LoVo (cell line): ENCODE results near the gene MRLN.

Experiments
- DNase-seq: peaks from one replicate; pipeline ENCODE4 v3.0.0-alpha.2; 2016; ENCODE audit warnings: low spot score

The MRLN gene

DNA sequence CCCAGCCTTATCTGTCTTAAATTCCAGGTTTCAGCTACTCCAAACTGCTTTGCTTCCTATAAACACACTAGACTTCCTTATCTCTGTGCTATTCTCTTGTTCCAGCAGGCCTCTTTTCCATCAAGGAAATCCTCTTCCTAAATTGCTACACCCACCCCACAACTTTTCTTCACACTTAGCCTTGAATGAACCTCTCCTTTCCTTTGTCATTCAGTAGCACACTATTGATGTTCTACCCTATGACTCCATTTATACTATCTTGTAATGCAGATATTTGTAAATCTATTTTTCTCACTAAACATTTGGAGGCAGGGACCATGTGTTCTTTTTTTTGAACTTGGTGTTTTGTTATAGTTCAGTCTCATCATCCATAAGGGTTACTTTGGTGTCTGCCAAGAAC, 47.3 kb downstream of the MRLN start:
- DNase-seq, result no peak

DNA sequence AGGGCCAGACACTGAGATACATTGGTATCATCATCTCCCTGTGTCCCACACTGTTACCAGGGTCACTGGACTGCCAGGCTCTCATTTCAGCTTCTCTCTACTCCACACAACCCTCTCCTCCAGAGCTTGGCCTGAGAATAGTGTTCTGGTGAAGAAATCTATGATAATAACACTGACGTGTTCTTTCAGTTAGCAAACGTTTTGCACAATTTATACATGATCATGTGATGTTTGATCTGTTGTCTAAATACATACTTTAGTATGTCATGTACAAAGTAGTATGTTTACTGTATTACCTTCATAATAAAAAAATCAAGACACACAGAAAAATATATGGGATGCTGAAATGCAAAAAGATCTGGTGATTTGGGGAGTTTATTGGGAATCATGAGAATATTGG, 48.6 kb downstream of the MRLN start:
- no peak for DNase-seq

DNA sequence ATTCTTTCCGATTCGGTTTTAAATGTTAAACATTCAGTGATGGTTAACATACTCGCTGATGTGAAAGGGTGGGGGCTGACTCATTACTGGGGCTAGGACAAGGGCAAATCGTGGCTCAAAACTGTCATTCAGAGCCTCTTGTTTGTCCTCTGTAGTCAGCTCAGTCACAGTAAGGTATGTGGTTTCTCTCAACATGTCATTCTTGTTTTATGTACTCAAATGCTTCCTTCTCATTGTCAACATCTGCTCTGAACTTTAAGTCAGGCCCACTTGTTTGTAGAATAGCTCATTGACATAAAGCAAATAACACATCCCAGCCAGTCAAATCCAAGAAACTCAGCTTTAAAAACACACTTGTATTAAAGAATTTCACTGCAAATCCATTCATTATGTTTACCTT, 50.9 kb downstream of the MRLN start:
- DNase-seq, result no peak

DNA sequence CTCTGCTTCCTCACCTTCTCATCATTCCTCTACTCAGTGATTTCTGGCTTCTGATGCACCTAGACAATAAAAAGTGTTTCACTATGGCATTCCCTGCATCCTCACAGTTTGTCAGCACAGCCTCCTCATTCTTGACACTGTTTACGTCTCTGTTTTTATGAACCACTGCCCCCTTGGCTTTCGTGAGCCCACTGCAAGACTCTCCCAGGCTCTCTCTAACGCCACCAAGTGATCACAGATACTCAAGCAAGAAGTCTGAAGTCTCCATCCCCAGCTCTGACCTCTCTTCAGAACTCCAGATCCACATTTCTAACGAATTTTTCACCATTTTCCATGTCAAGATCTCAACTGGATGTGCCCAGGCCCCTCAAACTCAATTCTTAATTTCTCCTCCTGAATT, 52.5 kb downstream of the MRLN start:
- DNase-seq, result no peak

DNA sequence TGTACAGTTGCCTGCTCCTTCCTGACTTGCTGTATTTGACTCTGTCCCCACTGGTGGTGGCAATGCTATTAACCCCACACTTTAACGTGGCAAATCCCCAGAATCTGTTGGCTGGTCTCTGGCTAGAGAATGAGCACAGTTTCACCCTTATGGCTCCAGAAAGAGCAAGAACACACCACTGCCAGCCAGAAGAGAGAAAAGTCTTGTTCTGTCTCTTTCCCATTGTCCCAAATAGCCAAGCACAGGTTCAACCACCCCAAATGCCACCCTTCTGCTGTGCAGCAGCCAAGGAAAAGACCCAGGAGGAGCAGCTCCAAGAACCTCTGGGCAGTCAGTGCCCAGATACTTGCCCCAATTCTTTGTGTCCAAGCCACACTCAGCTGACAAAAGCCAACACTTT, 54.9 kb downstream of the MRLN start:
- DNase-seq, result no peak

DNA sequence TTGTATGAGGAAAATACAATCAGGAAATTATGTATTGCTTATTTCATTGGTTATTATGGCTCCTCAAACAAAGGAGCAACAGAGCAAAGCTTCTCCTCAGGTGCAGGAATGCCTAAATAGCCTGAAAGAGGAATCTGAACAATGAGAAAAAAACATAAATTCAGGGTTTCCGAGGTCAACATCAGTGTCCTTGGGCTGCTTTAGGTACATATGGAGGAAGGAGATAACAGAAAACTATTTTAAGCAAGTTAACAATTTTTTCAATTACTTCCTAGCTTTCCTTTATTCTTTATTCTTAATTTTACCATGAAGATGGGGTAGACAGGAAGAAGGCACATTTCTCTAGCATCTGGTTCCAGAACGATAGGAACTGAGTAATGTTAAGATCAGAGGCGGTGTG, 57.6 kb downstream of the MRLN start:
- no peak for DNase-seq

DNA sequence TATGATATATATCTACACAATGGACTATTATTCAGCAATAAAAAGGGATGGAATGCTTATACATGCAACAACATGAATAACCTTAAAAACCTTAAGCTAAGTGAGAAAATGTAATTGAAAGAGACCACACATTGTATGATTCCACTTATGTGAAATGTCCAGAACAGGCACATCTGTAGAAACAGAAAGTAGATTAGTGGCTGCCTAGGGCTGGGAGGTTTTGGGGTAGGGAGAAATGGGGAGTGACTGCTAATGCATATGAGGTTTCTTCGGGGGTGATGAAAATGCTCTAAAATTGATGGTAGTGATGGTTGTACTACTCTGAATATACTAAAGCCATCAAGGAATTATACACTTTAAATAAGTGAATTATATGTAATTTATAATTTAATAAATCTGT, 58.3 kb downstream of the MRLN start:
- DNase-seq, result no peak

DNA sequence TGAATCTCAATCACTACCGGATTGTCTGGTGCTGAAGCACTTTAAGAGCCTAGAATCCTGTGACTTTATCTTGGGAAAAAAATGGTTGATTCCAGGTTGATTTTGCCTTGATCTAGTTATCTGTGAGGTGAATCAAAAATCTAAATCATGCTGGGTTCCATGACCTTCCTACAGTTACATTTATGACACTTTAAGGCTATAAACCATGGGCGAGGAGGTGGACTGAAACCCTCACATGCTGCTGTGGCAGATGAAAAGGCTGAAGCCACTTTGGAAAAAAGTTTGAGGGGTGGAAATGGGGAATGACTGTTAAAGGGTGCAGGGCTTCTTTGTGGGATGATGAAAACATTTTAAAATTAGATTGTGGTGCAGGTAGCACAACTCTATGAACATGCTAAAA, 61.1 kb downstream of the MRLN start:
- DNase-seq, result no peak

DNA sequence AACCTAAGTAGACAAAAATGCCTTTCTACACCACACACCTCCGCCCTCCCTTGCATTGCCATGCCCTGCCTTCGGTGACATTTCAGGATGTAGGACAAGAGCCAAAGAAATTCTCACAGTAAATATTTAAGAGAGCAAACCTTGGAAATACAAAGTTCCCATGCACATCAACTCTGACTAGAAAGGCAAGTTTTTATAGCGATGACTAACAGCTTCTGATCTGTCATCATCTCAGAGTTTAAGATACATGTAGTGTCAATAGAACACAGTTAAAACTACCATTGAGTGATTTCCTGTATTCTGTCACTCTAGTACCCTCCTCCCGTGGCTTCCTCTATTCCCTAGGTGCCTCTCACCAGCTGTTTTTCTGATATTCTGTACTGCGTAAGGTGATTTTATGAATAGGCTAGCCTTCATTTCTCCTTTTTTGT, 64.3 kb downstream of the MRLN start:
- peak; percentile 65 for DNase-seq

DNA sequence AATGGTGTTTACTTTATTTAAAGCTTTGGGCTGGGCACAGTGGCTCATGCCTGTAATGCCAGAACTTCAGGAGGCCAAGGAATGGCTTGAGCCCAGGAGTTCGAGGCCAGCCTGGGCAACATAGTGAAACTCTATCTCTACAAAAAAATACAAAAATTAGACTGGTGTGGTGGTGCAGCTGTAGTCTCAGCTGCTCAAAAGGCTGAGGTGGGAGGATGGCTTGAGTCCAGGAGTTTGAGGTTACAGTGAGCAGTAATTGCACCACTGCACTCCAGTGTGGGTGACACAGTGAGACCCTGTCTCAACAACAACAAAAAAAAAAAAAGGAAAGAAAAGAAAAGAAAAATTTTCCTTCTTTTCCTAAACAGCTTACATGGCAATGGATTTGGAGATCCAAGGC, 65.6 kb downstream of the MRLN start:
- DNase-seq, result no peak
